ENCODE results near the gene VAMP1. TPM values are rescaled to one million over a fixed set of nuclear protein-coding genes. Genes with fewer than 3 reads are reported as not detected.

The VAMP1 gene
- total RNA-seq, 4 donors from 2014 or later: 2.6 to 23.1 (median 17.7) TPM

DNA sequence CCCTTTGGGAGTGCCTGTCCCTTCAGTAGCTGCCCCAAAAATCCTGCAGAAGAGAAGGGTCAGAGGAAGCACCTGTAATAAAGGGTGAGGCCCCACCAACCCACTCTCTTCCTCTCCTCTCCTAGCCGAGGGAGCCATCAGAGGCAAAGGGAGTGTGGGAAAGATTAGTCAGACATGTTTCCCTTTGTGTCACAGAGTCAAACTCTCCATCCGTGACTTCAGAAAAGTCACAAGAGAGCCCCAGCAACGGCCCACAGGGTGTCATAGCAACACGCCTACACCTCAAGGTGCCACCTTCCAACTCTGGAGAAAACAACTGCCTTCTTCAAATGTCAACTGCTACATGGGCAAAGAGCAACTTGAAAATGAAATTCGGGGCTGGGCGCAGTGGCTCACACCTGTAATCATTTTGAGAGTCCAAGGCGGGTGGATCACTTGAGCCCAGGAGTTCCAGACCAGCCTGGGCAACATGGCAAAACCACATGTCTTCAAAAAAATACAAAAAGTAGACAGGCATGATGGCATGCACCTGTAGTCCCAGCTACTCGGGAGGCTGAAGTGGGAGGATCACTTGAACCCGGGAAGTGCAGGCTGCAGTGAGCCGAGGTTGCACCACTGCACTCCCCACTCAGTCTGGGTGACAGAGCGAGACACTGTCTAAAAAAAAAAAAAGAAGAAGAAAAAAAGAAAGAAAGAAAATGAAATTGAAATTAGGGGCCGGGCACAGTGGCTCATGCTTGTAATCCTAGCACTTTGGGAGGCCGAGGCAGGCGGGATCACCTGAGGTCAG is 43.4 kb downstream of the VAMP1 start:
- peak; percentile 58 for DNase-seq
- Histone ChIP-seq H3K27me3 (no peaks in the 10 kb centered on the region), H3K36me3 (no peaks in the 10 kb centered on the region), H3K4me3 (no peak overlapping the region), H3K27ac (peak overlapping the region; percentile 15 to 66 (median 46)), H3K4me1 (peaks cover 4 to 28% (median 23%) of the 10 kb centered on the region in 4 donors), H3K9me3 (no peaks in the 10 kb centered on the region)
- in situ Hi-C loops (cut with MboI; ENCODE audit: low pct_ligation_motif_present in 1 of 4, low pct_unique_long_range_greater_than_20kb in 1 of 4, low sequenced_read_pairs in 3 of 4): loop anchor here in 2 of 4 donors (10.0 to 25.0 kb wide), 2 partner anchors 110 to 118 kb away; partner anchors contain the start of gene GAPDH (in 1 of the 2)
- TF ChIP-seq EP300 (IDR thresholded peaks at IDR 0.05; ENCODE audit: low read depth) (no peak), CTCF (IDR thresholded peaks at IDR 0.05) (no peak), POLR2AphosphoS5 (IDR thresholded peaks at IDR 0.05) (no peak), POLR2A (IDR thresholded peaks at IDR 0.05) (no peak)
- intact Hi-C loops (cut with DNase I; ENCODE audit: low total_unique reads): no loop called here
- WGBS, 2 donors (ENCODE audit: low coverage in 1 of 2): 56 to 70% methylated on average over 5 to 14 of the region's 14 CpGs

DNA sequence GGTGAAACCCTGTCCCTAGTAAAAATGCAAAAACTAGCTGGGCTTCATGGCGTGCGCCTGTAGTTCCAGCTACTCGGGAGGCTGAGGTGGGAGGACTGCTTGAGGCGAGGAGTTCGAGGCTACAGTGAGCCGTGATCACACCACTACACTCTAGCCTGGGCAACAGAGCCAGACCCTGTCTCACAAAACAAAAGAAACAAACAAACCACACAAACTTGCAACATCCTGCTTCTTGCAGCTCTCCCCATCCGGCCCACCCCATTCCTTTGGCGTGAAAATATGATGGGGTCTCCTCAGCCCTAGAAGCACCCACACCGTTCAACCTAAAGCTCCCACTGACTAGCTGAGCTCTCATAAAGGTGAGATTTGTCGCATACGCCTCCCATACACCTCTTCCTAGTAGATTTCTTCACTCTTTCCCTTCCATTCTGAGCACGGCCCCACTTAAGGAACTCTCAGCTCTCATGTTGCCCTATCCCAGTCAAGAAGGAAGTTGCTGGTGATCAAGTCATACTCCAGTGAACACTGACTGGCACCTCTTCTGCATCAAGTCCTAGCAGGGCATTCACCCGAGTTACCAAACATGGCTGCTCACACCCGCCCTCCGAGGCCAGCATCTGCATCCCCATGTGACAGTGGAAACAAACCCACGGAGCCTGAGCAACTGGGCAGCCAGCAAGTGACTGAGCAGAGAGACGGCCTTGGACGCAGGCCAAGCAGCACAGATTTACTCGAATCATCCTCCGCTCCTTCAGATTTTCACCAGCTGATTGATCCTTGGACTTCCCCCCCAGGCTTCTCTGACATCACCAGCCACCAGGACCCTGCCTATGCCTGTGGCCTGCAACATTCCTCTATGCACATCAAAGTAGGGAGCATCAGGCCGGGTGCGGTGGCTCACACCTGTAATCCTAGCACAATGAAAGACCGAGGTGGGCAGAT is 44.6 kb downstream of the VAMP1 start:
- Histone ChIP-seq H3K4me3 (no peak overlapping the region), H3K9me3 (no peaks in the 10 kb centered on the region), H3K27ac (peak overlapping the region in 2 of 4 donors; percentile 45 to 66), H3K4me1 (peaks cover 4 to 21% (median 17%) of the 10 kb centered on the region in 4 donors), H3K36me3 (no peaks in the 10 kb centered on the region), H3K27me3 (no peaks in the 10 kb centered on the region)
- TF ChIP-seq EP300 (IDR thresholded peaks at IDR 0.05; ENCODE audit: low read depth) (no peak), CTCF (IDR thresholded peaks at IDR 0.05) (no peak), POLR2AphosphoS5 (IDR thresholded peaks at IDR 0.05) (no peak), POLR2A (IDR thresholded peaks at IDR 0.05) (no peak)
- intact Hi-C loops (cut with DNase I; ENCODE audit: low total_unique reads) (no loop called here), in situ Hi-C loops (cut with MboI; ENCODE audit: low pct_ligation_motif_present in 1 of 4, low pct_unique_long_range_greater_than_20kb in 1 of 4, low sequenced_read_pairs in 3 of 4) (loop anchor here in 2 of 4 donors (10.0 to 25.0 kb wide), 2 partner anchors 111 to 119 kb away; partner anchors contain the start of gene GAPDH (in 1 of the 2))
- no peak for DNase-seq
- 80 to 87% methylated on average over 9 to 23 of the region's 23 CpGs for WGBS, 2 donors (ENCODE audit: low coverage in 1 of 2)

DNA sequence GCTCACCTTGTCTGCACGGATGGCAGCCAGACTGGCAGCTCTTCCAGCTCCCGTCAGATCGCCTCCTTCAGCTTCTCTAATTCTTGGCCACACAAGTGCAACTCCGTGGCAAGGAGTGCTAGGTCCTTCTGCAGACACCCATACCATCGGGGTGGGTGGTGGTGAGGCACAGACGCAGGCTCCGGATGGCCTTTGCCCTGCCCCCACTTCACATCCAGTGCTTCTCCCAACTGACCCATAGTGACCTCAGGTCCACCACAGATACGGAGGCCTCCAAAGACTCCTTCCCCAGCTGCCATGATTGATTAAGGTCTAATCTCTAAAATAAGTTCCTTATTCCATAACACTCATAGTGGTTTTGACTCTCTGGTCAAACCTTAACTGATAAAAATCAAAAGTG is 45.6 kb downstream of the VAMP1 start:
- no peak overlapping the region for H3K27ac ChIP-seq
- no peaks in the 10 kb centered on the region for H3K36me3 ChIP-seq
- H3K4me3 ChIP-seq: no peak overlapping the region
- intact Hi-C loops (cut with DNase I; ENCODE audit: low total_unique reads): loop anchor here (5.0 kb wide), 2 partner anchors 37 to 112 kb away; no protein-coding TSS in a partner anchor
- TF ChIP-seq POLR2A (IDR thresholded peaks at IDR 0.05): no peak
- no peak for TF ChIP-seq POLR2AphosphoS5 (IDR thresholded peaks at IDR 0.05)
- TF ChIP-seq EP300 (IDR thresholded peaks at IDR 0.05; ENCODE audit: low read depth): no peak
- no peak for TF ChIP-seq CTCF (IDR thresholded peaks at IDR 0.05)
- in situ Hi-C loops (cut with MboI; ENCODE audit: low pct_ligation_motif_present in 1 of 4, low pct_unique_long_range_greater_than_20kb in 1 of 4, low sequenced_read_pairs in 3 of 4): loop anchor here in 3 of 4 donors (5.0 to 25.0 kb wide), 4 partner anchors 42 to 120 kb away; partner anchors contain the start of gene GAPDH (in 1 of the 3)
- no peaks in the 10 kb centered on the region for H3K27me3 ChIP-seq
- DNase-seq: no peak
- 93% methylated on average over 8 of the region's 8 CpGs; no CpG with 5 or more reads in 1 of the 2 donors for WGBS, 2 donors (ENCODE audit: low coverage in 1 of 2)
- H3K4me1 ChIP-seq: peaks cover 4 to 19% (median 12%) of the 10 kb centered on the region in 4 donors
- no peaks in the 10 kb centered on the region for H3K9me3 ChIP-seq

Measured in transverse colon (tissue), 4 donors.